ENCODE results near the gene HECW1. TPM values are rescaled to one million over a fixed set of nuclear protein-coding genes. Genes with fewer than 3 reads are reported as not detected.

HECW1 gene
- total RNA-seq, 1 experiment from 2014 or later = 2.7 TPM

GRCh38 chr7:43363035-43363791 is 250.8 kb downstream of the HECW1 start:
- BruUV-seq (replicated peaks) = no TSS peak
- TF ChIP-seq CTCF (conservative IDR thresholded peaks at IDR 0.05) (no peak), EZH2 (IDR thresholded peaks at IDR 0.05; ENCODE audit: low read depth) (no peak)
- Histone ChIP-seq H3K27me3 (ENCODE audit: insufficient read depth, low read depth) (peaks cover 43% of the 10 kb centered on the region), H3K4me3 (no peak overlapping the region), H3F3A (ENCODE audit: insufficient read depth, low read depth) (no peaks in the 10 kb centered on the region), H3K27ac (no peak overlapping the region), H4K20me1 (ENCODE audit: insufficient read depth) (no peaks in the 10 kb centered on the region), H2AFZ (no peak overlapping the region), H3K9me2 (ENCODE audit: insufficient read depth) (no peaks in the 10 kb centered on the region), H3K79me2 (ENCODE audit: low read depth) (no peaks in the 10 kb centered on the region), H3K4me1 (replicated peaks; ENCODE audit: insufficient read depth) (no peaks in the 10 kb centered on the region), H3K9me3 (ENCODE audit: insufficient read depth, low read depth) (no peaks in the 10 kb centered on the region), H3K36me3 (ENCODE audit: low read depth) (no peaks in the 10 kb centered on the region), H3K4me2 (no peak overlapping the region)
- ChIA-PET POLR2A (ENCODE audit: unreplicated experiment) (no interaction called here), CTCF (no interaction called here)
- DNase-seq = peak in 1 of 2 experiments; percentile 5
- intact Hi-C loops (cut with micrococcal nuclease; ENCODE audit: unreplicated experiment) = no loop called here

DNA sequence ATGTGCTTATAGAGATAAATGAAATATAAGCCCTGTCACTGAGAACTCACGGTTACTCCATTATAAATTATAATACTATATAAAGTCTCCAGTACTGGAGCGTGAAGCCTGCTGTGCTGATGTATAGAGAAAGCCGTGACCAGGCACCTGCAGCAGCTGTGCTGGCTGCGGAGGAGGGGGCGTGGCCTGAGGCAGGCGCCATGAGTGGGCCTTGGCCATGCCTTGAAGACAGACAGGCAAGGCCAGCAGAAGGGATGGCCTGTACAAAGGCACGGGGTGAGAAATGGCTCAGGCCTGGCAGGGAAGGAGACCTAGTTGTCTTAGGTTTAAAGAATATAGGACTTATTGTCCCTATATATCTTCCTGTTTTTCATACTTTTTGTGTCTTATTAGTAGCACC is 251.9 kb downstream of the HECW1 start:
- H4K20me1 ChIP-seq (ENCODE audit: insufficient read depth) = no peaks in the 10 kb centered on the region
- DNase-seq = no peak
- intact Hi-C loops (cut with micrococcal nuclease; ENCODE audit: unreplicated experiment) = no loop called here
- no peak overlapping the region for H3K27ac ChIP-seq
- CTCF ChIA-PET = no interaction called here
- no peaks in the 10 kb centered on the region for H3K9me2 ChIP-seq (ENCODE audit: insufficient read depth)
- no peaks in the 10 kb centered on the region for H3K79me2 ChIP-seq (ENCODE audit: low read depth)
- peaks cover 48% of the 10 kb centered on the region for H3K27me3 ChIP-seq (ENCODE audit: insufficient read depth, low read depth)
- no peaks in the 10 kb centered on the region for H3K4me1 ChIP-seq (replicated peaks; ENCODE audit: insufficient read depth)
- H3K36me3 ChIP-seq (ENCODE audit: low read depth) = no peaks in the 10 kb centered on the region
- no peaks in the 10 kb centered on the region for H3F3A ChIP-seq (ENCODE audit: insufficient read depth, low read depth)
- no TSS peak for BruUV-seq (replicated peaks)
- H3K4me3 ChIP-seq = no peak overlapping the region
- TF ChIP-seq EZH2 (IDR thresholded peaks at IDR 0.05; ENCODE audit: low read depth) = no peak
- no peak for TF ChIP-seq CTCF (conservative IDR thresholded peaks at IDR 0.05)
- no peak overlapping the region for H3K4me2 ChIP-seq
- POLR2A ChIA-PET (ENCODE audit: unreplicated experiment) = no interaction called here
- H3K9me3 ChIP-seq (ENCODE audit: insufficient read depth, low read depth) = no peaks in the 10 kb centered on the region
- H2AFZ ChIP-seq = no peak overlapping the region

DNA sequence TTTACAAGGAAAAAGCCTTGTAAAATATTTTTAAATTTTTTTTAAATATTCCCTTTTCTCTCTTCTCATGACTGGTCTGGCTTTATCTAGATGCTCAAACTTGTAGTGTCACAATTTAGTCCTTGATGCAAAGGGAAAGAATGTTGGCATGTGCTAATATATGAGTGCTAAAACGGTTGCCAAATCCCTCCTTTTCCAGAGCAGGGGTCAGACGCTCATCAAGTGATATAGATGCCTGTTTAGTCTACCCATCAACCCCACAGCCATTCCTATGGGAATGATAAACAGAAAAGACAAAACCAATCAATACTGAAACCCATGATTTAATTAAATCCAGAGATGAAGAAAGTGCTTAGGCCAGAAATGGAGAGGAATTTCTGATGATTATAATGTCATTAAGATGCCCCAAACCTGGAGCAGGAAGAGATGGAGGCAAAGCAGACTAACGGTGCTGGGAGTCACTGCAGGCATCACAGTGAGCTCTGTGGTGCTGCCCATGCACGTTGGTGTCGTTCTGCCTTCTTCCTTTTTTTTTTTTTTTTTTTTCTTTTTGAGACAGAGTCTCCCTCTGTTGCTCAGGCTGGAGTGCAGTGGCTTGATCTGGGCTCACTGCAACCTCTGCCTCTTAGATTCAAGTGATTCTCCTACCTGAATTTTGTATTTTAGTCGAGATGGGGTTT is 260.4 kb downstream of the HECW1 start:
- H3K4me2 ChIP-seq = no peak overlapping the region
- DNase-seq = no peak
- no peaks in the 10 kb centered on the region for H3K36me3 ChIP-seq (ENCODE audit: low read depth)
- peaks cover 75% of the 10 kb centered on the region for H3K27me3 ChIP-seq (ENCODE audit: insufficient read depth, low read depth)
- H3K4me3 ChIP-seq = no peak overlapping the region
- no peaks in the 10 kb centered on the region for H3K4me1 ChIP-seq (replicated peaks; ENCODE audit: insufficient read depth)
- H3K79me2 ChIP-seq (ENCODE audit: low read depth) = no peaks in the 10 kb centered on the region
- TF ChIP-seq CTCF (conservative IDR thresholded peaks at IDR 0.05) (no peak), EZH2 (IDR thresholded peaks at IDR 0.05; ENCODE audit: low read depth) (no peak)
- CTCF ChIA-PET = no interaction called here
- H3K9me3 ChIP-seq (ENCODE audit: insufficient read depth, low read depth) = no peaks in the 10 kb centered on the region; the same call in 1 of the 2 replicates
- POLR2A ChIA-PET (ENCODE audit: unreplicated experiment) = no interaction called here
- no peak overlapping the region for H2AFZ ChIP-seq
- no peaks in the 10 kb centered on the region for H3K9me2 ChIP-seq (ENCODE audit: insufficient read depth)
- no peaks in the 10 kb centered on the region for H3F3A ChIP-seq (ENCODE audit: insufficient read depth, low read depth)
- no peaks in the 10 kb centered on the region for H4K20me1 ChIP-seq (ENCODE audit: insufficient read depth)
- no peak overlapping the region for H3K27ac ChIP-seq
- BruUV-seq (replicated peaks) = no TSS peak
- intact Hi-C loops (cut with micrococcal nuclease; ENCODE audit: unreplicated experiment) = no loop called here

All from PC-9 (cell line).